ENCODE data around the gene TMEM132D.

TMEM132D gene

GRCh38 chr12:129635021-129635685, 268.7 kb downstream of the TMEM132D start:
- FAIRE-seq: no peak

- FAIRE-seq: no peak
These were observed 272.5 kb downstream of the TMEM132D start for GRCh38 chr12:129631316-129631715.

DNA sequence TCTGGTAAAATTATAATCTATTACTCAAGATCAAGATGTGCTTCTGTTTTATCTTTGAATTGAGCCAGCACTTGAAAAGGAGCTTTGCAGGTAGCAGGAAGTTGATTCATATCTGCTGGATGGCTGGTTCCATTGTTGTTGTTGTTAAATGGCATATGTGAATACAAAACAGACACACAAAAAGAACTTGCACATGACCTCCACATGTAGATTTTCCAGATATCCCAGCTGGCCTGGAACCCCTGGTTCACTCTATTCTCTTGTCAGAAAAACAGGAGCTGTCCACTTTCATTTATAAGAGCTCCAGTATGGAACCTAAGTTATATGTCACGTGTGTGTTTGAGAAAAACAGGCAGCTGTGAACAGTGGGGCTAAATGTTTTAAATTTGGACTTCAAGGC, 273.9 kb downstream of the TMEM132D start:
- no peak for FAIRE-seq

- no peak for FAIRE-seq
These were observed 281.3 kb downstream of the TMEM132D start for GRCh38 chr12:129622566-129622965.

GRCh38 chr12:129619271-129619670, 284.6 kb downstream of the TMEM132D start:
- no peak for FAIRE-seq

DNA sequence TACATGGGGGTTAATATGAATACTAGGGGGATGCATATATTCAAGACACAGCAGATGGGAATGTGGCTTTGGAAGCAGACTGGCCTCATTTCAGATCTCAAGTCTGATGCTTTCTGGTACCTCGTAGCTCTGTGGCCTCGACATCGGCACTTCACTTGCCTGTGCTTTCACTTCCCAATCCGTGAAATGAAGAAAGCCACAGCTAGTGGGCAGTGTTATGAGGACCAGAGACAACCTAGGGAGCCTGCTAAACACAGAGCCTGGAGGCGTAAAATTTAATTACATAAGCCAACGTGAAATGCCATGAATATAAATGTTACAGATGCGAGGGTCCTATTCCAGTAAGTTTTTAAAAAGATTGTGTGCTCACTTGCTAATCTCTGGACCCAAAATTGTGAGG, 286.0 kb downstream of the TMEM132D start:
- FAIRE-seq: no peak

- no peak for FAIRE-seq
These were observed 288.8 kb downstream of the TMEM132D start for GRCh38 chr12:129615001-129615400.

- FAIRE-seq: no peak
These were observed 289.5 kb downstream of the TMEM132D start for GRCh38 chr12:129614221-129614885.

GRCh38 chr12:129613314-129613713, 290.5 kb downstream of the TMEM132D start:
- no peak for FAIRE-seq

- no peak for FAIRE-seq
These were observed 293.2 kb downstream of the TMEM132D start for GRCh38 chr12:129610601-129611120.

DNA sequence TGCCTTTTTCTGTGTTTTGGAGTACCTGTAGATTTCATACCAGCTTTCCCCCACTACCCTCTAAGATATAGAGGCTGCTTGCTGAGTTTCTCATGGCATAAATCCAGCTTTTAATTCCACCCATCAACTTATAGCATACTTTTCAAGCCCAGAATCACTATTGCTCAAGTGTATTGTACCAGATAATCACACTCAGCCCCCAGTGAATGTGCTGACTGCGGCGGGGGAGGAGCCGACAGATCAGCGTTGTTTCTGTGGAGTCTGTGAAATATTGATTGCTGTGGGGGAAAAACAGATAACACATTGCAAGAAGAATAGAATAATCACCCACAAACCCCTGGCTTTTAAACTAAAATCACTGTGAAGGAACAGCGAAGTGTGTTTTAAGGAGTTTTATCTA, 296.1 kb downstream of the TMEM132D start:
- FAIRE-seq: no peak

DNA sequence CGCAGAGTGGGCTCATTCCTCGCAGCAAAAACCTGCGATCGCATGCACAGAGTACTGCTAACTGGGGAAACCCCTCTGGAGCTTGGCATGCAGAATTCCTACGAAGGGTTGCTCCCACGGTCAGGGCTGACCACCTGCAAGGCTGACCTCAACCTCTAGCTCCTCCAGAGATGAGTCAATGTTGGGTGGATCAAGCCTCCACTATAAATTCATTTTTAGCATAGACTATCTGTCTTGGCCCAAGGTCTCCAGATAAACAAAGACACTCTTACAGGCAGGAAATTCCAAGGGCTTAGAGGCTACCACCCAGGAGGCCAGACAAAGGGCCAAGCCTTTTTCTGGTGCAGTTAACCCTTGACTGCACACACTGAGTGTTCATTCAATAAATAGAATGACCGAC, 296.5 kb downstream of the TMEM132D start:
- FAIRE-seq: no peak

- FAIRE-seq: no peak
These were observed 297.6 kb downstream of the TMEM132D start for GRCh38 chr12:129606239-129606638.

- FAIRE-seq: no peak
These were observed 298.2 kb downstream of the TMEM132D start for GRCh38 chr12:129605666-129606065.

DNA sequence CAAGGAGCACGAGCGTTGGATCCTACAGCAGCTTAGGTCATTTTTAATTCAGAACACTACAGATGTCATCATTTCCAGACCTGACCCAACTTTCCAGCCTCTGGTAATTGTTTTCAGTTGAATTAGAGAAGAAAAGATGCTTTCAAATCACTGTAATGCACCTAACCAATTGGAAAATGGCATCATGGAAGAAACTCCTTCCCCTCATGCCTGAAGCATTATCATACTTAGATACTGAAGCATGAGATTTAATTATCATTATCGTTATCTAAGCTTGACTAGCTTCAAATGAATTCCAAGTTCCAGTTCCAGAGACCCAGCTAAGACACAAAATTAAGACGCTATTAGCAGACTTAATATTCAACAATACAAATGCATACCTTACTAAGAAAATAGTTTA, 299.3 kb downstream of the TMEM132D start:
- no peak for FAIRE-seq

DNA sequence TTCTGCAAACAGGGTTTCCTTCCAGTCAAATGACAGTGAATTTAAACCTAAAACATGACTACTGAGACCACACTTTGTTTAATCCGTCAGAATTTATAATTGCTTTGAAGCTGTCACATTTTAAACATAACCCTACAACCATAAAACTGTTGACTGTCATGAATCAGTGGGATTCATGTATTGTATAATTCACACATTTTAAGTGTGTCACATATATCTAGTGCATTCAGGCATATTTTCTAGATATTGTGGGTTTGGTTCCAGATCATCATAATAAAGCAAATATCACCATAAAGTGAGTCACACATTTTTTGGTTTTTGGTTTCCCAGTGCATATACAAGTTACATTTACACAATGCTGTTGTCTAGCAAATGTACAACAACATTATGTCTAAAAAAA, 304.4 kb downstream of the TMEM132D start:
- no peak for FAIRE-seq

DNA sequence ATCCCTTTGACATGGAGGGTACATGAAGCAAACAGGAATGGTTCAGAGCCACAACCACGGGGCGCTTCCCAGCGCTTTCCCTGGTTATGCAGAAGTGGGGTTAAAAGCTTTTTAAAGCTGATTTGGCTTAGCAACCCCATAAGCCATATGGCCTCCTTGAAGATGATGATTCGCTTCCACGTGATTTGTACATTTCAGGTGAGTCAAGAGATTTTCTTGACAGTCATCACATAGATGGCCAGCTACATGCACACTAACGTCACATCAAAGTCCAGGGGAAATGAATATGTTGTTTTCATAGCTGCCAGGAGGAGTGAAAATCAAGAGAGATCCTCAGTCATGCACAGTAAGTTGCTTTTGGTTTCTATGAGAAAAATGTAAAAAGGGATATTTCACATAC, 309.7 kb downstream of the TMEM132D start:
- FAIRE-seq: no peak

DNA sequence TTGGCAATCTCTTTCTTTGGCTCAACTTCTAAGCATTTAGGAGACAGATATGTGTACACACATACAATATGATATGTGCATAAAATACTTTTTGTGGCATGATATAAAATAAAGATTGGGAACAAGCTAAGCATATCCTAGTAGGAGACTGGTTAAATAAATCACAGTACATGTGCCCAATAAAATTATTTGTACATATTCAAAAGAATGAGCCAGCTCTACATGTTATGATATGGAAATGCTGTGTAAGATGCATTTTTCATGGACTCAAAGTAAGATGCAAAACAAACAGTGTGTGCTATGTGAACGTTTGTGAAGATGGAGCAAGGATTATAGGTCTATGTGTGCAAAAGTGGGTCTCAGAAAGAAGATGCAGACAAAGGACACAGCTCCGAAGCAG, 311.4 kb downstream of the TMEM132D start:
- FAIRE-seq: no peak

GRCh38 chr12:129589503-129589902, 314.3 kb downstream of the TMEM132D start:
- FAIRE-seq: no peak

DNA sequence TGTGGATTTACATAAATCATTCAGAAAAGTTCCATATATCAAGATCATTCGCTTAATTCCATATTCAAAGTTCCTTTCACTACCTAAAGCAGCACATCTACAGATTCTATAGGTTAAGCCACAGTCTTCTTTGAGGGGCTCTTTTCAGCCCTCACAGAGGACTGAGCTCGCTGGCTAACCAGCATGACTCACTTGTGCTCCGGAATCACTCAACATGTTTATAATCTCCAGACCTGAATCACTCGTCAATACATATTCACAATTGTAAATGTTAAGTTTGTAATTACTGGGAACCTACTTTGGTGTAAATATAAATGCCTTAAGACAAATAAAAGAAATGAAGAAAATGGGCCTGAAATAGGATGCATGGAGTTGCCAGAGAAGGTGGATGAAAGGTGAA, 315.7 kb downstream of the TMEM132D start:
- no peak for FAIRE-seq

DNA sequence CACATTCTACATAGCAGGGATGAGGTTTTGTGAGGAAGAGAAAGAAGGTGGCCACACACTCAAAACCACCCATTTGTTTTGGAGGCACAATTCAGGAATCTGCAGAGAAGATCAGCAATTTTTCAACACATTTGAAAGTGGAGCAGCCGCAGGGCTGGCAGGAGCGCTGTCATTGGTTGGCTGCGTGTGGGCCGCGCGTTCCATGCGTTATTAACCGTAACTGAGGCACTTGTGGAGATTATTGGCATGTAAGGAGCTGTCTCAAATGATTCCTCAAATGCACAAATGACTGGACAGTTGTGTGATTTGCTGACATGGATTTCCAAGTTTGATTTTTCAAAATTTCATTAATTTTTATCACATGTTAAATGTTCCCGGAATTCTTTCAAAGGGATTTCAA, 318.5 kb downstream of the TMEM132D start:
- no peak for FAIRE-seq

GRCh38 chr12:129579879-129580278, 323.9 kb downstream of the TMEM132D start:
- no peak for FAIRE-seq

DNA sequence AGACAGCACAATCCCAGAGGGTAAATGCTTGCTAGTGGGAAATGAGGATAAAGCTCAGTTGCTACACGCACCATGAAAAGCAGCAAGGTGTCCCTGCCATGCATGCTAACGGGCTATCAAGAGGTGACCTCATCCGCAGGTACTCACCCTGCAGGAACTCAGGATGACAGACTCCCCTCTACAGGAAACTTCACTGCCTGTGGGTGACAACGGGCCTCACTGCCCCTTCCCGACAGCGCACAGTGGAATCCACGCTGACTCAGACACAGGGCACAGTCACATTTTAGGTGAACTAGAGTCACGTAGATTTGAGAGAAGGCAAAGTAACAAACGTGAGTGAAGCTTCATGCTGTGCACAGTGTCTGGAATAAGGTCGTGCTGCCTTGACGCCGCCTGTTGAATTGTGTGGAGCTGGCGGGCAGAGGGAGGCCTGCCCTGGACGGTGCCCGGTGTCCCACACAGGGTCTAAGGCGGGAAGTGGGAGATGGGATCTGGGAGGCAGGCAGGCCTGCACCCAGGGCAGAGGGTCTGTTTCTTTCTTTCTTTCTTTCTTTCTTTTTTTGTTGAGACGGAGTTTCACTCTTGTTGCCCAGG, 331.8 kb downstream of the TMEM132D start:
- no peak for FAIRE-seq

- no peak for FAIRE-seq
These were observed 332.9 kb downstream of the TMEM132D start for GRCh38 chr12:129570796-129571400.

All from G401.6 (cell line).